GM12891 (cell line): ENCODE data around the gene MSANTD2.
A peak's percentile ranks its signal among the peaks of the same experiment; 100 is the strongest.

Source experiments
- DNase-seq: peaks from one replicate; pipeline ENCODE4 v3.0.0; 2011; ENCODE audit warnings: low spot score; ENCODE audit not compliant: insufficient read length
- FAIRE-seq: peaks from 2 replicates; lab custom pipeline; 2011; peaks lifted over from hg19 to GRCh38; lab: Jason Lieb, UNC
- PAX5 ChIP-seq: IDR thresholded peaks from 2 replicates; pipeline ENCODE4 v1.6.1; 2011; ENCODE audit warnings: low read length, moderate library complexity, mild to moderate bottlenecking; ENCODE audit not compliant: insufficient read depth, severe bottlenecking
- POLR2A ChIP-seq: IDR thresholded peaks from 2 replicates; pipeline ENCODE4 v1.6.1; 2011; ENCODE audit warnings: low read depth, low read length, control low read depth
- POLR2AphosphoS5 ChIP-seq: IDR thresholded peaks from 2 replicates; pipeline ENCODE4 v1.6.1; 2011; ENCODE audit warnings: low read depth, low read length, control low read depth
- POU2F2 ChIP-seq: IDR thresholded peaks from 2 replicates; pipeline ENCODE4 v1.6.1; 2011; ENCODE audit warnings: low read depth, mild to moderate bottlenecking, control low read depth, low read length, moderate library complexity
- SPI1 ChIP-seq: IDR thresholded peaks from 2 replicates; pipeline ENCODE4 v1.6.1; 2011; ENCODE audit warnings: low read depth, low read length, control low read depth
- TAF1 ChIP-seq: IDR thresholded peaks from 2 replicates; pipeline ENCODE4 v1.6.1; 2011; ENCODE audit warnings: low read depth, low read length, control low read depth

Gene MSANTD2

DNA sequence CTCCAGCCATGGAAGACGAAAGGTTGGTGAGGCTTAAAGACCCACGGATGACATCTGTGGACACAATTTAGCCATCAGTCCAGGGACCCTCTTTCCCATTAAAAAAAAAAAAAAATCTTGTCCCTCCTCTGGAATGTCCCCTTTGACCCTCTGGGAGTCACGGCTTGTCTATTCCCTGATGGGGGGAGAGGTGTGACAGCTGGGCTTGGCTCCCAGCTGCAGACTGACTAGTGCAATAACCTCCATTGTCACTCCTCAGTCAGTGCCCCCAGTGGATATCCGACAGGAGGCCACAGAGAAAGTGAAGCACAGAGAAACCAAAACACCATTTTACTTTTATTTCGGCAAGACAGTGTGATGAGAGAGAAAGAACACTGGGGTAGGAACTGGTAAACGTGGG, 45.5 kb downstream of the MSANTD2 start:
- DNase-seq (no peak), FAIRE-seq (no peak)
- TF ChIP-seq POLR2A (no peak), PAX5 (no peak), SPI1 (no peak), POU2F2 (no peak), POLR2AphosphoS5 (no peak), TAF1 (no peak)

DNA sequence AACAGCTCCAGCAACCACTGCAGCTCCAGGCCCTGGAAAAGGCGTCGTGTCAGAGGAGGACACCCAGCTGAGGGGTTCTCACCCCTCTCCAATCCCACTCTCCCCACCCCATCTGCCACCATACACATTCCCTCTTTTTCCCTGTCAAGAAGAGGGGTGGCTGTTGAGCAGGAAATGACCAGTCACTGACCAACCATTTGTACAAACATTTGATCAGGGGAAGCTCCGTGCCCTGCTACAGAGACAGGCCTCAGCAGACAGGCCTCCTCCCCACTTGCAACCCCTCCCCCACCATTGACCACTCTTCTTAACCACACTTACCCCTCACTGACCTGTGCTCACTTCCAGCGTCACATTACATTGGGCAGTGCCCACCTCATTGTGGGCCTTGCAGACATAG, 45.9 kb downstream of the MSANTD2 start:
- DNase-seq = no peak
- TF ChIP-seq POLR2AphosphoS5 = no peak
- TF ChIP-seq POLR2A = no peak
- no peak for TF ChIP-seq TAF1
- no peak for TF ChIP-seq SPI1
- TF ChIP-seq POU2F2 = no peak
- no peak for TF ChIP-seq PAX5
- no peak for FAIRE-seq

DNA sequence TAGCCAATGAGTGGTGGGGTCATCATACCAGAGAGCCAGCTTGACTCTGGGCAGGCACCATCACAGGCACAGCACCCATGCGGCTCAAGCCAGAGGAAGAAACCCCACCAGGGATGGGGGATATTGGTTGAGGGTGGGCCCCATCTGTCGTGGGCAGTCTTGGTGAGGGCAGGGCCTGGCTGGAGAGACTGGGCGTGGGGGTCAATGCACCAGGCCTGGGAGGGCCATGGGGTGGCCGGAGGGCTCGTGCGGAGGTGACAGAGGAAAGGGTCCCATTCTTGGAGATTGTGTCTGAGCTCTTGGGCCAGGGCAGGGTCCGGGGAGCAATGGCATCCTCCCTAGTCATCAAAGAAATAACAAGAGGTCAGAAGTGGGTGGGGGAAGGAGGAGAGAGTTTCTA, 46.6 kb downstream of the MSANTD2 start:
- no peak for TF ChIP-seq TAF1
- TF ChIP-seq PAX5 = no peak
- no peak for TF ChIP-seq POLR2AphosphoS5
- no peak for TF ChIP-seq POU2F2
- no peak for TF ChIP-seq SPI1
- TF ChIP-seq POLR2A = no peak
- DNase-seq (no peak), FAIRE-seq (no peak)

- DNase-seq = no peak
- FAIRE-seq = no peak
- peak; percentile 57; the same call in 1 of the 2 replicates for TF ChIP-seq SPI1
- TF ChIP-seq POLR2A = no peak
Measured at GRCh38 chr11:124753205-124753604, 47.0 kb downstream of the MSANTD2 start.

- peak; percentile 9 for FAIRE-seq
- TF ChIP-seq POU2F2 (no peak), TAF1 (no peak), SPI1 (no peak)
- no peak for DNase-seq
Measured at GRCh38 chr11:124752471-124753102, 47.6 kb downstream of the MSANTD2 start.

GRCh38 chr11:124751741-124752470, 48.3 kb downstream of the MSANTD2 start, which contains the start of gene VSIG2:
VSIG2 (minus strand) TSS chr11:124752255; CDS start chr11:124752137, 118 bp downstream.
- DNase-seq (no peak), FAIRE-seq (no peak)
- no peak for TF ChIP-seq TAF1

- TF ChIP-seq POU2F2 = no peak
- TF ChIP-seq SPI1 = no peak
- no peak for TF ChIP-seq TAF1
- TF ChIP-seq POLR2AphosphoS5 = no peak
- TF ChIP-seq POLR2A = no peak
- no peak for TF ChIP-seq PAX5
- DNase-seq = no peak
- FAIRE-seq = no peak
Measured at GRCh38 chr11:124751391-124751740, 48.8 kb downstream of the MSANTD2 start.

DNA sequence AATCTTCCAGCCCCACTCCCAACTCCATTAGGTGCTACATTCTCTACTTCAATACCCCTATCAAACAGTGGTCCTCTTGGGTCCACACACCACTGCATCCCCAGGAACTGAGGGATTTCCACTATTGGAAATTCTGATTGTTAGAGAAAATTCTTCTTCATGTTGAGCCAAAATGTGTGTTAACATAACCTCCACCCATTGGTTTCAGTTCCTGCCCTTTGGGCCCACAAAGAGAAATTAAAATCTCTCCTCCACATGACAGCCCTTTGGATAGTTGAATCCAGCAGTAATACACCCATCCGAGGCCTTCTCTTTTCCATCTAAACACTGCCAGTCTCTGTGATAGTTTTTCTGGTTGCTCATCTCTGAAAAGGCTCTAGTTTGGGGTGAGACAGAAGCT, 50.3 kb downstream of the MSANTD2 start:
- DNase-seq (no peak), FAIRE-seq (no peak)
- TF ChIP-seq PAX5 = no peak
- TF ChIP-seq POLR2AphosphoS5 = no peak
- TF ChIP-seq POU2F2 = no peak
- TF ChIP-seq TAF1 = no peak
- peak; percentile 81 for TF ChIP-seq SPI1
- no peak for TF ChIP-seq POLR2A

- peak; percentile 76 for FAIRE-seq
- TF ChIP-seq POLR2AphosphoS5 (no peak), SPI1 (peak; percentile 50)
- DNase-seq = no peak
Measured at GRCh38 chr11:124748481-124749343, 51.5 kb downstream of the MSANTD2 start.

DNA sequence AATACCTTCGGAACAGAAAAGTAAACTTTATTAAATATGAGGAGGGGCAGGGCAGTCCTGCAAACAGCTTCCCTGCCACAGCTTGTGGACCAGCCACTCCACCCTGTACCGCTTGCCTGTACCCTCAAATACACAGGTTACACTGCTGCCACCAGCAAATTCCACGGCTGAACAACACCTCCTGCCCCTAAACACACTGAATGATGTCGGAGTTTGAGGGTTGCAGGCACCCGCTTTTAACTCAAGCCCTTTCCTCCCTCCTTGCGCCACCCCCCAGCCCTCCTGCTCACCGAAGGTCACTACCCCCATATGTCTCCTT, 52.1 kb downstream of the MSANTD2 start:
- TF ChIP-seq POLR2AphosphoS5 (no peak), TAF1 (no peak), POLR2A (no peak), POU2F2 (no peak), PAX5 (no peak)
- no peak for FAIRE-seq
- DNase-seq = no peak
